Bronchial epithelial cell (primary cell): Measurements from ENCODE around the gene ABR. TPM values are rescaled to one million over a fixed set of nuclear protein-coding genes. Genes with fewer than 3 reads are reported as not detected.
A peak's percentile ranks its signal among the peaks of the same experiment; 100 is the strongest.
"Not testable (repeated sequence)": the region's sequence is repeated elsewhere in the genome, so short reads cannot be mapped to it uniquely, and the experiment has no call there.

ENCODE experiments used
- DNase-seq: peaks from one replicate; pipeline ENCODE4 v3.0.0-alpha.2; 2010; ENCODE audit warnings: low read depth
- FAIRE-seq: peaks from 2 replicates; lab custom pipeline; 2011; peaks lifted over from hg19 to GRCh38; lab: Jason Lieb, UNC
- H3K27me3 ChIP-seq: 2 replicates; pipeline ENCODE4 v1.5.1; 2011; ENCODE audit warnings: low read length; ENCODE audit not compliant: control insufficient read depth, insufficient read depth
- H3K36me3 ChIP-seq: 2 replicates; pipeline ENCODE4 v1.5.1; 2011; ENCODE audit warnings: low read length; ENCODE audit not compliant: control insufficient read depth, insufficient read depth
- H3K4me3 ChIP-seq: 2 replicates; pipeline ENCODE4 v1.5.1; 2011; ENCODE audit warnings: mild to moderate bottlenecking, low read depth, low read length, control low read depth
- total RNA-seq: library from RNA; depleted of rRNA; stranded (reverse); fragments of >200 nt; gene quantifications from 2 replicates; pipeline ENCODE4 v1.2.1, GENCODE V29; 2014
- TF ChIP-seq, protein P1 (sequence below): IDR thresholded peaks from 2 replicates; pipeline ENCODE4 v1.5.1; 2011; ENCODE audit warnings: mild to moderate bottlenecking, moderate library complexity, low read length, control low read depth, inconsistent platforms; ENCODE audit not compliant: insufficient read depth, severe bottlenecking

The ABR gene
- total RNA-seq, 1 donor from 2014 or later: 18.7 TPM

DNA sequence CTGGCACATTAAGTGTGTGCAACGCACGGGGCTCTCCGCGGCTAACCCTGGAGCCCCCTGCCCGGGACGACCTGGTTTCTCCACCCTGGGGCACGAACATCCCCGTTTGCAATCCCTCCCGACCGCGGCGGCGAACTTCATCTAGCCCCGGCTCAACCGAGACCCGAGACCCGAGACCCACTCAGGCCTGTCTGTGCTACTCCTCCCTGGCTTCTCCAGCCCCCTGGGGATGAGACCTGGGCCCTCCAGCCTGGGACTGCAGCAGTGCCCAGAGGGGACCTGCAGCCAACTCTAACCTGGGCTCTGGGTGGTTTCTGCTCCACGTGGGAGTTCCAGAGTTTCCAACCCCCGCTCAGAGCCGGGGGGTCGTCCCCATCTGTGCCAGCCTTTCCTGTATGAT lies 109.4 kb downstream of the ABR start:
- Histone ChIP-seq H3K4me3 (no peak overlapping the region), H3K27me3 (no peaks in the 10 kb centered on the region), H3K36me3 (peaks cover 12% of the 10 kb centered on the region)
- no peak for FAIRE-seq
- no peak for DNase-seq
- TF ChIP-seq, protein P1, sequence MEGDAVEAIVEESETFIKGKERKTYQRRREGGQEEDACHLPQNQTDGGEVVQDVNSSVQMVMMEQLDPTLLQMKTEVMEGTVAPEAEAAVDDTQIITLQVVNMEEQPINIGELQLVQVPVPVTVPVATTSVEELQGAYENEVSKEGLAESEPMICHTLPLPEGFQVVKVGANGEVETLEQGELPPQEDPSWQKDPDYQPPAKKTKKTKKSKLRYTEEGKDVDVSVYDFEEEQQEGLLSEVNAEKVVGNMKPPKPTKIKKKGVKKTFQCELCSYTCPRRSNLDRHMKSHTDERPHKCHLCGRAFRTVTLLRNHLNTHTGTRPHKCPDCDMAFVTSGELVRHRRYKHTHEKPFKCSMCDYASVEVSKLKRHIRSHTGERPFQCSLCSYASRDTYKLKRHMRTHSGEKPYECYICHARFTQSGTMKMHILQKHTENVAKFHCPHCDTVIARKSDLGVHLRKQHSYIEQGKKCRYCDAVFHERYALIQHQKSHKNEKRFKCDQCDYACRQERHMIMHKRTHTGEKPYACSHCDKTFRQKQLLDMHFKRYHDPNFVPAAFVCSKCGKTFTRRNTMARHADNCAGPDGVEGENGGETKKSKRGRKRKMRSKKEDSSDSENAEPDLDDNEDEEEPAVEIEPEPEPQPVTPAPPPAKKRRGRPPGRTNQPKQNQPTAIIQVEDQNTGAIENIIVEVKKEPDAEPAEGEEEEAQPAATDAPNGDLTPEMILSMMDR: no peak

DNA sequence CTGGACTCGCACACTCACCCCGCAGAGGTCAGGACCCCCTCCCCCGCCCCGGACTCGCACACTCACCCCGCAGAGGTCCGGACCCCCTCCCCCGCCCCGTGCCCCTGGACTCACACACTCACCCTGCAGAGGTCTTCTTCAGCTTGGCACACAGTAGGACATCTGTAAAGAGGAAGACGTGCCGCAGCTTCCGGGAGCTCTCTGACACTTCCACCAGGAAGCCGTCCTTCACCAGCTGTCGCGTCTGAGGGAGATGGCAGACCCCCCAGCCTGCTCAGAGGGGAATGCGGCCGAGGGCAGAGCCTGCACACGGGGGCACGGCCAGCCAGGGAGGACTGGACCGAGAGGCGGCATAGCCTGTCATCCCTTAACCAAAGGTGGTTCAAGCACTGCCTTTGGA lies 109.9 kb downstream of the ABR start:
- DNase-seq (no peak), FAIRE-seq (no peak)
- H3K4me3 ChIP-seq: no peak overlapping the region
- TF ChIP-seq, protein P1: no peak
- H3K27me3 ChIP-seq: no peaks in the 10 kb centered on the region
- peaks cover 12% of the 10 kb centered on the region for H3K36me3 ChIP-seq

DNA sequence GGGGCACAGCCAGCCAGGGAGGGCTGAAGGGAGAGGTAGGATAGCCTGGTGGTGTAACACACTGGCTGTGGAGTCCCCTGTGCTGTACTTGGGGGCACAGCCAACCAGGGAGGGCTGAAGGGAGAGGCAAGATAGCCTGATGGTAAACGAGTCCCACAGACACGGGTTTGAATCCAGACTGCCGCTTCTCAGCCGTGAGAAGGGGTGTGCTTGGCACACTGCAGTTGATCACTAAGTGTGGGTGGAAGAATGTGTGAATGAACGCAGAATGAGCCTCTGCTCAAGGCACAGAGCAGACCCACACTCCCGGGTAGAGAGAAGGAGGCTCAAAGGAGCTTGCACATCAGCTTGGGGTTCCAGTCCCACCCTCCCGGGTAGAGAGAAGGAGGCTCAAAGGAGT lies 111.4 kb downstream of the ABR start:
- TF ChIP-seq, protein P1: no peak

DNA sequence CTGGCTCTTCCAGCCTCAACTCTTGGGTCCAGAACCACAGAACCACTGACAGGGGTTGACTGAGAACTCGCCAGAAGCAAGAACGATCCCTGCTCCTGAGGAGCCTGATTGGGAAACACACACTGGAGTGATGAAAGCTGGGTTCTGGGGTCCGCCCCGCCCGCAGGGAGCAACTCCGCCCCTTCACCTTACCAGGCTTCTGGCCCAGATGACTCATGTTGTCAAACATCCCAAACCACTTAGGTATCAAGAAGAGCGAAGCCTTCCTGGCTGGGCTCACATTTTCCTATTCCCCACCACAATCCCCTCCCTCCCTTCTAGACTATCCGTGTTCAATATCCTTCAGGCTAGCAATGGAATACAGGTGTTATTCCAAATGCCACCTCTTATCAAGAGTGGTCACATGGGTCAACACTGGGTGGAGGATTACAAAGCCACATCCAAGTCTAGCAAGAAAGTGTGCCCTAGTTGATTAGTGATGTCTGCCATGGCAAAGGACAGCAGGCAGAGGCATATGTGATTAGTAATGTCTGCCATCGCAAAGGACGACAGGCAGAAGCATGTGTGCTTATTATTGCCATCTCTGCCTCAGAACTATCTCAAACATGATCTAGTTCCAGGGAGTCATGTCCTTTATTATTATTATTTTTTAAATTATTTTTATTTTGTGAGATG lies 112.4 kb downstream of the ABR start:
- FAIRE-seq (no peak), DNase-seq (peak; percentile 82)
- Histone ChIP-seq H3K36me3 (peaks cover 12% of the 10 kb centered on the region), H3K4me3 (no peak overlapping the region), H3K27me3 (no peaks in the 10 kb centered on the region)
- TF ChIP-seq, protein P1: no peak

More for the DNA sequence above, 111.4 kb downstream of the ABR start:
- peaks cover 12% of the 10 kb centered on the region for H3K36me3 ChIP-seq
- H3K27me3 ChIP-seq: no peaks in the 10 kb centered on the region
- FAIRE-seq: no peak
- DNase-seq: no peak
- H3K4me3 ChIP-seq: no peak overlapping the region

DNA sequence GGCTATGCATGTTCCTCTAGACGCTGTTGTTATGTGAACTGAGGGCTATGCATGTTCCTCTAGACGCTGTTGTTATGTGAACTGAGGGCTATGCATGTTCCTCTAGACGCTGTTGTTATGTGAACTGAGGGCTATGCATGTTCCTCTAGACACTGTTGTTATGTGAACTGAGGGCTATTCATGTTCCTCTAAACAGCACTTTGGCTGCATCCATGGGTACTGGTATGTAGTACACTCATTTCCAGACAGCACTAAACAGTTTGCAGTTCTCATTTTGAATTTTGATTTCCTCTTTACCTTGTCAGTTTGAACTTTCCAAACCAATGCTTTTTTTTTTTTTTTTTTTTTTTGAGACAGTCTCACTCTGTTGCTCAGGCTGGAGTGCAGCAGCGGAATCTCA lies 114.4 kb downstream of the ABR start:
- H3K27me3 ChIP-seq, H3K4me3 ChIP-seq, DNase-seq, FAIRE-seq, H3K36me3 ChIP-seq: not testable (repeated sequence)

DNA sequence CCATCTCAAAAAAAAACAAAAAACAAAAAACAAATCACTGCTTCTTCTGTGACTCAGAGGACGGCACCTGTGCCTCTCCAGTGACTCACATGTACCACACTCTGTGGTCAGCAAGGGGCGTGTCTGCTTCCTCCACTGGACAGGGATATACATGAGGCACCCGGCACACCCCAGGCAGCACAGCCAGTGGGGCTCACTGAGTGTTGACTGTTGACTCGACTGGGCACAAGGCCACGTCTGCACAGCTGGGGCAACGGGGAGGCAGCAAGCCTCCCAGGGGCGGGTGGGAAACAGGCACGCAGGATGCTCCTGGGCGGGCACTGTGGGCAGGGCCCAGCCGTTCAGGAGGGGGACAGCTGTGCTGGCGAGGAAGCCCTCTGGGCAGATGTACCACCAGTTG lies 118.8 kb downstream of the ABR start:
- H3K36me3 ChIP-seq: peaks cover 13% of the 10 kb centered on the region
- H3K4me3 ChIP-seq: no peak overlapping the region
- FAIRE-seq (no peak), DNase-seq (peak; percentile 95)
- TF ChIP-seq, protein P1: no peak
- no peaks in the 10 kb centered on the region for H3K27me3 ChIP-seq
